Kidney (tissue), 14 donors: ENCODE results near the gene PEAR1. TPM values are rescaled to one million over a fixed set of nuclear protein-coding genes. Genes with fewer than 3 reads are reported as not detected.

ENCODE experiments used
- DNase-seq, 5 donors: peaks; one replicate each; pipeline ENCODE4 v3.0.0-alpha.2; 2013 to 2020
- FAIRE-seq: peaks from 2 replicates; lab custom pipeline; 2012; peaks lifted over from hg19 to GRCh38; lab: Jason Lieb, UNC
- H3K27ac ChIP-seq, 2 donors: one replicate each; pipeline ENCODE4 v1.7.0; 2013; ENCODE audit warnings: low read depth in 2 of 2, low read length in 2 of 2, inconsistent platforms in 1 of 2
- H3K27me3 ChIP-seq: one replicate; pipeline ENCODE4 v1.7.1; 2013; ENCODE audit warnings: low read length, inconsistent platforms; ENCODE audit not compliant: control insufficient read depth, insufficient read depth
- H3K36me3 ChIP-seq, 3 donors: one replicate each; pipeline versions ENCODE4 v1.7.0 to v1.7.1; 2013; ENCODE audit warnings: low read length in 3 of 3, control low read depth in 1 of 3, inconsistent platforms in 1 of 3; ENCODE audit not compliant: insufficient read depth in 3 of 3, control insufficient read depth in 2 of 3
- H3K4me1 ChIP-seq, 3 donors: one replicate each; pipeline versions ENCODE4 v1.7.0 to v1.7.1; 2013; ENCODE audit warnings: low read length in 3 of 3, inconsistent platforms in 1 of 3, low read depth in 1 of 3; ENCODE audit not compliant: control insufficient read depth in 2 of 3, insufficient read depth in 2 of 3
- H3K4me3 ChIP-seq, 3 donors: one replicate each; pipeline versions ENCODE4 v1.7.0 to v1.8.1; 2013; ENCODE audit warnings: low read length in 3 of 3, control low read depth in 1 of 3, inconsistent platforms in 1 of 3
- H3K9ac ChIP-seq, 3 donors: one replicate each; pipeline versions ENCODE4 v1.7.0 to v1.7.1; 2013; ENCODE audit warnings: low read length in 3 of 3, control low read depth in 1 of 3, inconsistent platforms in 1 of 3
- H3K9me3 ChIP-seq, 3 donors: one replicate each; pipeline versions ENCODE4 v1.7.0 to v1.7.1; 2013; ENCODE audit warnings: low read length in 3 of 3, control low read depth in 1 of 3, inconsistent platforms in 1 of 3; ENCODE audit not compliant: control insufficient read depth in 2 of 3, insufficient read depth in 1 of 3
- CTCF ChIP-seq: IDR thresholded peaks from 3 replicates; pipeline ENCODE4 v1.5.1; 2012; ENCODE audit warnings: mild to moderate bottlenecking, moderate library complexity, borderline replicate concordance; ENCODE audit not compliant: insufficient read depth; ENCODE audit errors: extremely low read depth
- intact Hi-C: fragments of 100-400 bp; cut with DNase I; formaldehyde crosslinking; loops from one replicate; pipeline ENCODE4 v1.11.1; 2022
- polyA plus RNA-seq: library from polyadenylated mRNA; stranded (reverse); fragments of 350-450 nt; fragmentation: Illumina TruSeq; extraction: RNeasy Lipid Tissue Mini Kit (QIAGEN cat#74804); gene quantifications from one replicate; pipeline ENCODE4 v1.2.3, GENCODE V29; 2014; ENCODE audit warnings: low read depth, low replicate concordance; ENCODE audit not compliant: insufficient read depth
- total RNA-seq: library from RNA; stranded (reverse); fragmentation: NEBNext Ultra II Directional; extraction: Animal tissue kit (Norgen Biotek cat#: 25700); gene quantifications from one replicate; pipeline ENCODE4 v1.2.1, GENCODE V29; 2021
- donor health status: control.
- donor health status: control.
- donor health status: control.
- donor health status: control.
- donor health status: control.
- donor health status: DM: yes; HTN: yes; CAD: no.
- donor health status: Normal renal cell carcinoma (clear cell type).

Gene PEAR1
- total and polyA plus RNA-seq, 2 donors from 2014 or later: 4.5 to 17.2 TPM

- intact Hi-C loops: loop anchor here (10.0 kb wide), 1 partner anchor 59 kb away; no protein-coding TSS in a partner anchor
- FAIRE-seq (no peak), DNase-seq (no peak)
- H3K9ac ChIP-seq: no peak overlapping the region
- no peak overlapping the region for H3K4me3 ChIP-seq
- no peaks in the 10 kb centered on the region for H3K9me3 ChIP-seq
- peaks cover 10% of the 10 kb centered on the region for H3K27me3 ChIP-seq
- H3K36me3 ChIP-seq: no peaks in the 10 kb centered on the region
- peaks cover 0 to 3% (median 0%) of the 10 kb centered on the region in 3 donors for H3K4me1 ChIP-seq
- H3K27ac ChIP-seq: no peak overlapping the region
- TF ChIP-seq CTCF: no peak
Observed at GRCh38 chr1:156853761-156854160, 39.8 kb upstream of the PEAR1 start.

GRCh38 chr1:156854634-156855033 lies 38.9 kb upstream of the PEAR1 start:
- no peak for DNase-seq
- TF ChIP-seq CTCF: no peak

GRCh38 chr1:156856282-156856785 lies 37.2 kb upstream of the PEAR1 start:
- FAIRE-seq (no peak), DNase-seq (no peak)
- peaks cover 14% of the 10 kb centered on the region for H3K27me3 ChIP-seq

More at GRCh38 chr1:156854634-156855033, 38.9 kb upstream of the PEAR1 start:
- Histone ChIP-seq H3K36me3 (no peaks in the 10 kb centered on the region), H3K4me3 (no peak overlapping the region), H3K27ac (no peak overlapping the region), H3K9ac (no peak overlapping the region), H3K4me1 (peaks cover 0 to 6% (median 0%) of the 10 kb centered on the region in 3 donors), H3K27me3 (peaks cover 12% of the 10 kb centered on the region), H3K9me3 (no peaks in the 10 kb centered on the region)
- intact Hi-C loops: loop anchor here (10.0 kb wide), 1 partner anchor 60 kb away; no protein-coding TSS in a partner anchor
- FAIRE-seq: no peak

More at GRCh38 chr1:156856282-156856785, 37.2 kb upstream of the PEAR1 start:
- H3K4me1 ChIP-seq: peaks cover 0 to 13% (median 0%) of the 10 kb centered on the region in 3 donors
- no peaks in the 10 kb centered on the region for H3K9me3 ChIP-seq
- no peak for TF ChIP-seq CTCF
- intact Hi-C loops: loop anchor here (10.0 kb wide), 1 partner anchor 62 kb away; no protein-coding TSS in a partner anchor
- H3K4me3 ChIP-seq: no peak overlapping the region
- no peaks in the 10 kb centered on the region for H3K36me3 ChIP-seq
- H3K27ac ChIP-seq: no peak overlapping the region
- H3K9ac ChIP-seq: no peak overlapping the region
